Measurements from ENCODE around the gene PEX11B. TPM values are rescaled to one million over a fixed set of nuclear protein-coding genes. Genes with fewer than 3 reads are reported as not detected.

PEX11B gene
- total and polyA plus RNA-seq, 2 of the 8 experiments (the other 6 are each of a cell fraction or from before 2014, with no cell fraction given) = 9.1 to 15.1 TPM

DNA sequence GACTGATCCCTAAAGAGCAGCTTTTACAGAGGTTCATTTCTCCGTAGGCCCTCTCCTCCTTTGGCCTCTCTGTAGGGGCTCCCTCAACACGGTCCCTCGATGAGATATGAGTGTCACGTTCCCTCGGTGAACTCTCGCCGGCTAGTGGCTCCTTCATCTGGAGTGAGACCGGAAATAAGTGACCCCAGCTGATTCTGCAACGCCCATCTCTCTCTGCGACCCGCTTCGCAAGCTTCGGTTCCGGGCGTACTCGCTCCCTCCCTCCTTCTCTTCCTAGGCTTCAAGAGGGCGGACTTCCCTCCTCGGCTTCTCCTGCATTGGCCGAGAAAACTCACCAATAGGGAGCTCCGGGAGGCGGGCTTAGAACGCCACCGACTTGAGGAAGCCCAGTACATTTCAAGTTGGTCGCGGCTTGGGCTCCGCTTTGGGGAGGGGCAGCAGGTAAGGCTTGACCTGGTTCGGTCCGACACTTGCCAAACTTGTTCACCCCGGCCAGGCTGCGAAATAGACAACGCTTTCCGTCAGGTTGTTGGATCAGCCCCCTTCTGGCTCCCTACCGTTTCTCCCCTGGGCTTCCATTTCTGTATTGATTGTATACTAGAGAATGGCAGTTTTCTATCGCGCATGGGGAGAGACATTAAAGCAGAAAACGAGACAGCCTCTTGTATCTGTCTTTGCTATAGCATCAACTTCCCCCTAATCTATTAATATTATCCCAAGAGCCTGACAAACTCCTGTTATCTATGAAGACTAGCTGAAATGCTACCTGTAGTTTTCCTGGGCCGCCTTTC lies 46.0 kb upstream of the PEX11B start, which contains the start of the genes ANKRD34A and POLR3GL:
ANKRD34A (minus strand) TSS at position 248 of the 791 bp plus-strand sequence. CDS start 2,816 bp downstream, outside the sequence.
POLR3GL (plus strand) TSS at position 363 of the 791 bp plus-strand sequence. CDS start 10,176 bp downstream, outside the sequence.
- ChIA-PET POLR2A (ENCODE audit: partially characterized antibody) (interaction anchor here (0.8 to 4.1 kb wide), 12 partner anchors 8 to 105 kb away, joined by 3 to 21 read pairs (median 6); partner anchors contain the start of genes PEX11B, PIAS3, RBM8A and TXNIP), CTCF (ENCODE audit: partially characterized antibody) (interaction anchor here (0.5 to 3.6 kb wide), 12 partner anchors 12 to 119 kb away, joined by 3 to 17 read pairs (median 4); partner anchors contain the start of genes NUDT17, PIAS3 and RBM8A)
- no peak within 1 kb of the TSS for H4K91ac ChIP-seq (replicated peaks; ENCODE audit: insufficient read length, low read length)
- no peaks in the 10 kb centered on the region for H3K9me3 ChIP-seq (ENCODE audit: insufficient read depth in 2 of 2, low read depth in 1 of 2, low read length in 1 of 2)
- peaks cover 0 to 17% (median 11%) of the 10 kb centered on the region in 4 experiments; a peak in 6 of 7 replicates for H3K4me1 ChIP-seq (replicated peaks in 1 of 4; ENCODE audit: control insufficient read depth in 3 of 4, insufficient read depth in 4 of 4, low read length in 3 of 4)
- no peaks in the 10 kb centered on the region for H3K36me3 ChIP-seq (ENCODE audit: control insufficient read depth in 2 of 4, insufficient read depth in 4 of 4, low read length in 3 of 4)
- no peak within 1 kb of the TSS for H3K56ac ChIP-seq (replicated peaks; ENCODE audit: insufficient read length, low read depth, low read length)
- 2% methylated on average over 37 of the region's 37 CpGs; no CpG with 5 or more reads in 1 of the 2 experiments for WGBS, 2 experiments (ENCODE audit: extremely low coverage in 1 of 2, insufficient coverage in 1 of 2, insufficient read length in 1 of 2, insufficient replicate concordance in 2 of 2, low coverage in 1 of 2, low lambda C conversion rate in 2 of 2, missing lambda C conversion rate in 1 of 2)
- H2BK15ac ChIP-seq (ENCODE audit: low read length) = no peak within 1 kb of the TSS
- no peak within 1 kb of the TSS for H2BK120ac ChIP-seq (replicated peaks; ENCODE audit: low read depth, low read length)
- no peak within 1 kb of the TSS for H3K18ac ChIP-seq (ENCODE audit: extremely low read depth, low read length)
- no peak within 1 kb of the TSS for H4K8ac ChIP-seq (ENCODE audit: extremely low read depth, insufficient read depth, low read length)
- H3K4ac ChIP-seq (replicated peaks; ENCODE audit: insufficient read length, low read depth, low read length) = no peak within 1 kb of the TSS
- peaks cover 0 to 2% of the 10 kb centered on the region in 2 experiments for H4K20me1 ChIP-seq (replicated peaks in 1 of 2; ENCODE audit: control insufficient read depth in 1 of 2, insufficient read depth in 2 of 2, low read length in 2 of 2)
- H3K79me2 ChIP-seq (ENCODE audit: control insufficient read depth in 1 of 2, insufficient read depth in 2 of 2, low read length in 2 of 2) = no peaks in the 10 kb centered on the region
- no peak within 1 kb of the TSS for H3K14ac ChIP-seq (ENCODE audit: insufficient read length)
- peak within 1 kb of the TSS; percentile 54 to 81 (median 68) for H3K4me3 ChIP-seq (ENCODE audit: extremely low read depth in 1 of 4, insufficient read depth in 2 of 4, low read depth in 3 of 4, low read length in 4 of 4)
- peak within 1 kb of the TSS; percentile 57 to 74 for H3K4me2 ChIP-seq (ENCODE audit: insufficient read depth in 1 of 2, low read depth in 2 of 2, low read length in 2 of 2)
- no peak within 1 kb of the TSS for H3K27ac ChIP-seq (ENCODE audit: low read depth, low read length)
- no peak within 1 kb of the TSS for H2AK5ac ChIP-seq (ENCODE audit: low read depth, low read length)
- no peak within 1 kb of the TSS for H4K5ac ChIP-seq (ENCODE audit: insufficient read length, low read depth, low read length)
- FAIRE-seq (peak; percentile 36), DNase-seq (ENCODE audit: low read depth in 1 of 2, low spot score in 2 of 2) (peak; percentile 87 to 94)
- peaks cover 23 to 41% (median 40%) of the 10 kb centered on the region in 4 experiments for H3K27me3 ChIP-seq (replicated peaks in 1 of 4; ENCODE audit: control insufficient read depth in 3 of 4, extremely low read depth in 1 of 4, insufficient read depth in 3 of 4, low read length in 3 of 4)
- peaks cover 22% of the 10 kb centered on the region for H3K23me2 ChIP-seq (ENCODE audit: low read depth, low read length)
- H3K79me1 ChIP-seq (ENCODE audit: low read depth, low read length) = no peaks in the 10 kb centered on the region
- no peak within 1 kb of the TSS; a peak in 2 of 7 replicates for H3K9ac ChIP-seq (replicated peaks in 1 of 4; ENCODE audit: extremely low read depth in 1 of 4, low read depth in 3 of 4, low read length in 3 of 4)
- H2BK5ac ChIP-seq (ENCODE audit: low read depth, low read length) = no peak within 1 kb of the TSS
- no peak within 1 kb of the TSS for H2BK20ac ChIP-seq (ENCODE audit: low read length)
- H3K23ac ChIP-seq (ENCODE audit: insufficient read length) = no peak within 1 kb of the TSS
- H2BK12ac ChIP-seq (ENCODE audit: low read depth, low read length) = no peak within 1 kb of the TSS
- H2AFZ ChIP-seq (ENCODE audit: low read length) = peak within 1 kb of the TSS; percentile 73
- peak; percentile 62; the same call in 1 of the 2 replicates for TF ChIP-seq TAF1 (IDR thresholded peaks at IDR 0.05; ENCODE audit: low read depth, low read length)
- TF ChIP-seq SIN3A (conservative IDR thresholded peaks at IDR 0.05 in 1 of 2, IDR thresholded peaks at IDR 0.05 in 1 of 2; ENCODE audit: low read depth in 1 of 2, low read length in 2 of 2) = peak; percentile 19 to 56; a peak in 2 of 4 replicates
- TF ChIP-seq KDM4A (IDR thresholded peaks at IDR 0.05; ENCODE audit: low read depth, low read length, severe bottlenecking) = peak; percentile 64
- no peak for TF ChIP-seq RBBP5 (IDR thresholded peaks at IDR 0.05; ENCODE audit: borderline replicate concordance, low read depth, low read length)
- 0 out of 2 replicates have a peak, but pooled peaks have one; percentile 43 for TF ChIP-seq PHF8 (conservative IDR thresholded peaks at IDR 0.05; ENCODE audit: low read depth, low read length)
- peak in 1 of 2 experiments; percentile 75; a peak in 2 of 3 replicates for TF ChIP-seq POLR2A (IDR thresholded peaks at IDR 0.05; ENCODE audit: control extremely low read depth in 1 of 2, low read depth in 2 of 2, low read length in 2 of 2)
- peak; percentile 39; the same call in 1 of the 2 replicates for TF ChIP-seq POLR2AphosphoS5 (IDR thresholded peaks at IDR 0.05; ENCODE audit: low read depth, low read length)
- TF ChIP-seq CHD2 (IDR thresholded peaks at IDR 0.05; ENCODE audit: low read length) = 0 out of 2 replicates have a peak, but pooled peaks have one; percentile 27
- TF ChIP-seq CBX8 (IDR thresholded peaks at IDR 0.05; ENCODE audit: borderline replicate concordance, low read depth, low read length) = no peak
- peak; percentile 43 for TF ChIP-seq ASH2L (IDR thresholded peaks at IDR 0.05; ENCODE audit: low read length)
- TF ChIP-seq SP1 (IDR thresholded peaks at IDR 0.05; ENCODE audit: low read depth, low read length) = peak; percentile 70
- no peak for TF ChIP-seq TEAD4 (IDR thresholded peaks at IDR 0.05; ENCODE audit: low read depth, low read length)
